ENCODE measurements around the gene FOXRED1.
"Not testable (repeated sequence)": the region's sequence is repeated elsewhere in the genome, so short reads cannot be mapped to it uniquely, and the experiment has no call there.

FOXRED1 gene

DNA sequence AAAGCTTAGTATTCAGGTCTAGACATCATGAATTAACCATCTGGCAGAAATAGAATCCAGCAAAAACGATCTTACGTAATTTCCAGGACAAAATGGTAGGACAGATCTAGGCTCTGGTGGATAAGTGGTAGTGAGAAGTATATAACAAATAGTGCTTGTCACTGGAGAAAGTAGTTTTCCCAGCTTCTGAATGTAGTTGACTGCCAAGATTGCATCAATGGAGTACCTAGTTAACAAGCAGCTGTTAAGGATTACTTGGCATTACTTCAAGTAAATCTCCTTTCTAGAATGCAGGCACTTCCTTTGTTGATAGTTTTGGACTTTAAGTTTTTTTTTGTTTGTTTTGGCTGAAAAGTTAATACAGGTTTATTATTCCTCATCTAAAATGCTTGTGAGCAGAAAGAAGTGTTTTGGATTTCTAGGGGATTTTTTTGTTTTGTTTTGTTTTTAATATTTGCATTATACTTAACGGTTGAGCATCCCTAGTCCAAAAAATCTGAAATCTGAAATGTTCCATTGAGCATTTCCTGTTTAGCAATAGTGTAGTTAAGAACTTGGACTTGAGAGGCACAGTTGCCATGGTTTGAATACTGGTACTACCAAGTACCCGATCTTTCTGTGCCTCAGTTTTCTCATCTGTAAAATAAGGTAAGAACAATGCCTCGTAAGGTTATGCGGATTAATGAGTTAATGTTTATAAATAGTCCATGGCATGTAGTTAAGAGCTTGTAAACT lies 37.1 kb upstream of the FOXRED1 start:
- DNase-seq (ENCODE audit: low spot score): no peak
- H3K4me3 ChIP-seq: no peak overlapping the region
- TF ChIP-seq, protein P1, sequence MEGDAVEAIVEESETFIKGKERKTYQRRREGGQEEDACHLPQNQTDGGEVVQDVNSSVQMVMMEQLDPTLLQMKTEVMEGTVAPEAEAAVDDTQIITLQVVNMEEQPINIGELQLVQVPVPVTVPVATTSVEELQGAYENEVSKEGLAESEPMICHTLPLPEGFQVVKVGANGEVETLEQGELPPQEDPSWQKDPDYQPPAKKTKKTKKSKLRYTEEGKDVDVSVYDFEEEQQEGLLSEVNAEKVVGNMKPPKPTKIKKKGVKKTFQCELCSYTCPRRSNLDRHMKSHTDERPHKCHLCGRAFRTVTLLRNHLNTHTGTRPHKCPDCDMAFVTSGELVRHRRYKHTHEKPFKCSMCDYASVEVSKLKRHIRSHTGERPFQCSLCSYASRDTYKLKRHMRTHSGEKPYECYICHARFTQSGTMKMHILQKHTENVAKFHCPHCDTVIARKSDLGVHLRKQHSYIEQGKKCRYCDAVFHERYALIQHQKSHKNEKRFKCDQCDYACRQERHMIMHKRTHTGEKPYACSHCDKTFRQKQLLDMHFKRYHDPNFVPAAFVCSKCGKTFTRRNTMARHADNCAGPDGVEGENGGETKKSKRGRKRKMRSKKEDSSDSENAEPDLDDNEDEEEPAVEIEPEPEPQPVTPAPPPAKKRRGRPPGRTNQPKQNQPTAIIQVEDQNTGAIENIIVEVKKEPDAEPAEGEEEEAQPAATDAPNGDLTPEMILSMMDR (IDR thresholded peaks at IDR 0.05): no peak
- no peak overlapping the region for H3K27ac ChIP-seq

DNA sequence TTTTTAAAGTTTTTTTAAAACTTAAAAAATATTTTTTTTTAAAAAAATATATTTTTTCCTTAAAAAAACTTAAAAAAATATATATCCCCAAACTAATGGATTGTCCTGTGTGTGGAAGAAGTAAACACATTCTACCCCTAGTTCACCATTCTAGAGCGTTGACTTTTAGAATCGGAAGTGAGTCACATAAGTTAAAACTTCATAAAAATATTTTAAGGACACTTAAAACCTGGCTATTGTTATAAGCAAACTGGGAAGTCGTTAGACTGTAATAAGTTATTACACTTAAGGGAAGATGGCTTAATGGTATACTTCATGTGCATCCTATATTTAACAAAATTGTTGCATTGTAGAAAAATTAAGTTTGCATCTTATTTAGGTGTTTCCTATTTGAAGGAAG lies 36.3 kb upstream of the FOXRED1 start:
- Histone ChIP-seq H3K4me3 (no peak overlapping the region), H3K27ac (no peak overlapping the region)
- TF ChIP-seq, protein P1 (IDR thresholded peaks at IDR 0.05): no peak
- DNase-seq (ENCODE audit: low spot score): no peak

DNA sequence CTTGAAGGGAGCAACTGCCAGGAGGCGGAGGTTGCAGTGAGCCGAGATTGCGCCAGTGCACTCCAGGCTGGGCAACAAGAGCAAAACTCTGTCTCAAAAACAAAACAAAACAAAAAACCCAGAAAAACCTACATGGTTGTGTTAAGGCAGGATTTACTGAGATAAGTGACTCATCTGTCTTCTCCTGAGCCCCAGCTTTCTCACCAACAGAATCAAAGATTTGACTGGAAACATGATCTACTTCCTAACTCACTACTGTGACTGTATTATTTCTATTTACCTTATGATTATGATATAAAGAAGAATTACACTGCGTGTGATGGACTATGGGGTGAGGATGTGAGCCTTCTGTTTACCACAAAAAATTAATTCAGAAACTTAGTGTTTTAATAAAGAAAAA lies 35.6 kb upstream of the FOXRED1 start:
- H3K4me3 ChIP-seq: no peak overlapping the region
- no peak for DNase-seq (ENCODE audit: low spot score)
- TF ChIP-seq, protein P1 (IDR thresholded peaks at IDR 0.05): no peak
- no peak overlapping the region for H3K27ac ChIP-seq

DNA sequence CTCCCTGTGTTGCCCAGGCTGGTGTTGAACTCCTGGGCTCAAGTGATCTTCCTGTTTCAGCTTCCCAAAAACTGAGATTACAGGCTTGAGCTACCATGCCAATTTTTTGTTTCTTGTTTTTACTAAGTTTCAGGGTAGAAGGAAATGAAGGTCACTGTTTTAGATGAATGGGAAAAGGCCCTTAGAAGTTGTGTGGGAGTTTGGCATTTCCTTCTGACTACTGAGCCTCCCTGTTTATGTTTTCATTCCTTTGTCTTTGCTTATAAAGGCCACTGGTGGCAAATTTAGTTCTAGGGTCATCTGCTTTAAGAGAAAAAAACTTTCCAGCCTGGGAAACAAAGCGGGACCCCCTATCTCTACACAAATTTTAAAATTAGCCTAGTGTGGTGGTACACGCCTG lies 22.3 kb upstream of the FOXRED1 start:
- TF ChIP-seq, protein P1 (IDR thresholded peaks at IDR 0.05): no peak
- H3K27ac ChIP-seq: no peak overlapping the region
- H3K4me3 ChIP-seq: no peak overlapping the region
- no peak for DNase-seq (ENCODE audit: low spot score)

DNA sequence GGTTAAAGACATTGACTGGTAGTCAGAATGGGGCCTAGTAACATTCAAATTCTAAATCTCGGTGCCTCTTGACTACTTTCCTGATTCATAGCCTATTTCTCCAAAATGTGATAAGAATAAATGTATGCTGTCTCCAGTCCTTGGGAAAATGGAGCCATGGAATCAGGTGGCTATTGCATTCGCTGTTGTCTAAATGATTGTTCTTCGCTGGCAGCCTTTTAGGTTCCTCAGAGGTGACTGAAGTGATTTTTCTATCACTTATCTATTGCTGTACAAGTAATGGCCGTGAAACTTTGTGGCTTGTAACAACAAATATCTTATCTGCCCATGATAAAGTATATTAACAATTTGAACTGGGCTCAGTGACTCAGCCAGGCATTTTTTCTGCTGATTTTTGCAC lies 15.7 kb upstream of the FOXRED1 start:
- Histone ChIP-seq H3K4me3 (no peak overlapping the region), H3K27ac (no peak overlapping the region)
- no peak for DNase-seq (ENCODE audit: low spot score)
- TF ChIP-seq, protein P1 (IDR thresholded peaks at IDR 0.05): no peak

DNA sequence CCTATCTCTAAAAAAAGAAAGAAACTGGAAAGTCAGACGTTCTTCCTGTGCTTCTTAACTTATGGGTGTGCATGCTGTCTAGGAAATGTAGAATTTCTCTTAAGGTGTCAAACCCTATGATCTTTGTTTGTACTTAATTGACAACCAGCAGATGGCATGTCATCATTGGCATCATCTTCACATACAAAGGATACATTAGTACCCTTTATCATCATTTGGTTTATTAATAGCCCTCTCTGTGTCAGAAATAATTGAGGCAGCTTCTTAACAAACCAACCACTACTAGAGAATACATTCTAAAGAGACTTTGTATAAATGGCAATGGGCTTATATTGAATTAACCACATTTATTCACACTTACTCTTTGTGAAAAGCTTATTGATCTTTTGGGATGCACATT lies 14.1 kb upstream of the FOXRED1 start:
- TF ChIP-seq, protein P1 (IDR thresholded peaks at IDR 0.05): no peak
- H3K4me3 ChIP-seq: no peak overlapping the region
- DNase-seq (ENCODE audit: low spot score): no peak
- H3K27ac ChIP-seq: no peak overlapping the region

DNA sequence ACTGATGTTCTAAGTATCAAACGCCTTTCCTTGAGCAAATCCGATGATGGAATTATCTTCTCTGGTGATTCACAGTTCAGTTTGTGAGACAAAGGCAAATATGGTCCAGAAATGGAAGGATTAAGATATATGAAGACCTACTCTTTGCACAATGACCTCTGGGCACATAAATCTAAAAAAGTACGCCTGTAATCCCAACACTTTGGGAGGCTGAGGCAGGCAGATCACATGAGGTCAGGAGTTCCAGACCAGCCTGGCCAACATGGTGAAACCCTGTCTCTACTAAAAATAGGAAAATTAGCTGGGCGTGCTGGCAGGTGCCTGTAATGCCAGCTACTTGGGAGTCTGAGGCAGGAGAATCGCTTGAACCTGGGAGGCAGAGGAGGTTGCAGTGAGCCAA lies 13.4 kb upstream of the FOXRED1 start:
- not testable (repeated sequence) for DNase-seq (ENCODE audit: low spot score); H3K4me3 ChIP-seq; H3K27ac ChIP-seq

All from coronary artery (tissue), 2 donors.